ENCODE results near the gene ZNF583. TPM values are rescaled to one million over a fixed set of nuclear protein-coding genes. Genes with fewer than 3 reads are reported as not detected.

Gene ZNF583
- total RNA-seq, 4 donors from 2014 or later = 2.1 to 3.8 (median 2.6) TPM

- no peak for DNase-seq (ENCODE audit: low spot score in 2 of 2)
- intact Hi-C loops (cut with DNase I; ENCODE audit: low total_unique reads) = no loop called here
- WGBS, 2 donors = 94 to 97% methylated on average over 1 of the region's 1 CpG
- no peak overlapping the region for H3K4me3 ChIP-seq (ENCODE audit: low read depth, poor library complexity, severe bottlenecking)
- TF ChIP-seq, protein P1, sequence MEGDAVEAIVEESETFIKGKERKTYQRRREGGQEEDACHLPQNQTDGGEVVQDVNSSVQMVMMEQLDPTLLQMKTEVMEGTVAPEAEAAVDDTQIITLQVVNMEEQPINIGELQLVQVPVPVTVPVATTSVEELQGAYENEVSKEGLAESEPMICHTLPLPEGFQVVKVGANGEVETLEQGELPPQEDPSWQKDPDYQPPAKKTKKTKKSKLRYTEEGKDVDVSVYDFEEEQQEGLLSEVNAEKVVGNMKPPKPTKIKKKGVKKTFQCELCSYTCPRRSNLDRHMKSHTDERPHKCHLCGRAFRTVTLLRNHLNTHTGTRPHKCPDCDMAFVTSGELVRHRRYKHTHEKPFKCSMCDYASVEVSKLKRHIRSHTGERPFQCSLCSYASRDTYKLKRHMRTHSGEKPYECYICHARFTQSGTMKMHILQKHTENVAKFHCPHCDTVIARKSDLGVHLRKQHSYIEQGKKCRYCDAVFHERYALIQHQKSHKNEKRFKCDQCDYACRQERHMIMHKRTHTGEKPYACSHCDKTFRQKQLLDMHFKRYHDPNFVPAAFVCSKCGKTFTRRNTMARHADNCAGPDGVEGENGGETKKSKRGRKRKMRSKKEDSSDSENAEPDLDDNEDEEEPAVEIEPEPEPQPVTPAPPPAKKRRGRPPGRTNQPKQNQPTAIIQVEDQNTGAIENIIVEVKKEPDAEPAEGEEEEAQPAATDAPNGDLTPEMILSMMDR (IDR thresholded peaks at IDR 0.05) = no peak
- no peak for TF ChIP-seq POLR2A (IDR thresholded peaks at IDR 0.05)
Observed at GRCh38 chr19:56423985-56424353, 19.8 kb downstream of the ZNF583 start.

GRCh38 chr19:56441206-56441792 lies 37.2 kb downstream of the ZNF583 start:
- no peak overlapping the region for H3K4me3 ChIP-seq (ENCODE audit: low read depth, poor library complexity, severe bottlenecking)
- TF ChIP-seq, protein P1 (IDR thresholded peaks at IDR 0.05) = no peak
- TF ChIP-seq POLR2A (IDR thresholded peaks at IDR 0.05) = no peak
- no peak for DNase-seq (ENCODE audit: low spot score in 2 of 2)
- 94 to 95% methylated on average over 8 of the region's 8 CpGs for WGBS, 2 donors
- intact Hi-C loops (cut with DNase I; ENCODE audit: low total_unique reads) = no loop called here

DNA sequence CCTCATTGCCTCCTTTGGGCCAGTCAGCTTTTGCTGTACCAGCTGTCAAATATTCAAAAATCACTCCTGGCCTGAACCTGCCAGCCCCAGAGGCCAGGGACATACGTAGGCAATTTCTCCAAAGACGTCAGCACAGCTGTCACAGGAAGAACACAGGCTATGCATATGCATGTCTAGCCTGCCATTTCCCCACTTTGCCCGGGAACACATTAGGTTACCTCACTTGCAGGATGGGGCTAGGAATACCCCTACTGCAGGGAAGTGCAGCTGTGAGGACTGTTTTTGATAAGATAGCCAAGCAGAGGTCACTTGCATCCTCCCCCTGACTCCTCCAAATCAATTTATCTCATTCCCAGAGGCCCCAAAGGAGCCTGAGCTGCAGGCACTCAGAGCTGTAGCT lies 70.2 kb downstream of the ZNF583 start:
- TF ChIP-seq, protein P1 (IDR thresholded peaks at IDR 0.05) = no peak
- TF ChIP-seq POLR2A (IDR thresholded peaks at IDR 0.05) = no peak
- intact Hi-C loops (cut with DNase I; ENCODE audit: low total_unique reads) = no loop called here
- WGBS, 2 donors = 70 to 72% methylated on average over 3 of the region's 3 CpGs

GRCh38 chr19:56476093-56476492 lies 72.0 kb downstream of the ZNF583 start:
- intact Hi-C loops (cut with DNase I; ENCODE audit: low total_unique reads) = no loop called here
- 86 to 87% methylated on average over 10 of the region's 10 CpGs for WGBS, 2 donors
- no peak for TF ChIP-seq POLR2A (IDR thresholded peaks at IDR 0.05)
- TF ChIP-seq, protein P1 (IDR thresholded peaks at IDR 0.05) = no peak
- no peak overlapping the region for H3K4me3 ChIP-seq (ENCODE audit: low read depth, poor library complexity, severe bottlenecking)
- no peak for DNase-seq (ENCODE audit: low spot score in 2 of 2)

More for the DNA sequence above, 70.2 kb downstream of the ZNF583 start:
- H3K4me3 ChIP-seq (ENCODE audit: low read depth, poor library complexity, severe bottlenecking) = no peak overlapping the region
- no peak for DNase-seq (ENCODE audit: low spot score in 2 of 2)

Other genes starting within 250 kb of the ZNF583 start
- gene GALP, start 228.3 kb upstream of the ZNF583 start, total RNA-seq = not detected
- gene ZSCAN5B, start 206.5 kb upstream of the ZNF583 start, total RNA-seq = not detected
- not detected for gene ZSCAN5C, start 202.1 kb upstream of the ZNF583 start, total RNA-seq
- gene EDDM13, start 131.6 kb upstream of the ZNF583 start, total RNA-seq = 1 to 10 TPM in 3 of 4 donors, not detected in 1; 1.8 to 7.0 (median 5.7) TPM
- gene ZSCAN5A, start 89.5 kb upstream of the ZNF583 start, total RNA-seq = 1 to 10 TPM; 2.4 to 7.6 (median 4.9) TPM
- gene ZNF582, start 10.8 kb upstream of the ZNF583 start, total RNA-seq = 1 to 10 TPM; 2.9 to 5.4 (median 4.3) TPM
- gene ZNF667, start 73.0 kb downstream of the ZNF583 start, total RNA-seq = 1 to 10 TPM; 2.0 to 3.3 (median 3.0) TPM
- gene ZNF471, start 103.5 kb downstream of the ZNF583 start, total RNA-seq = 1 to 10 TPM; 1.5 to 3.2 (median 2.7) TPM
- 1 to 10 TPM; 5.3 to 7.4 (median 6.8) TPM for gene ZFP28, start 134.6 kb downstream of the ZNF583 start, total RNA-seq
- gene ZNF470, start 163.1 kb downstream of the ZNF583 start, total RNA-seq = 1 to 10 TPM; 1.3 to 2.6 (median 1.9) TPM
- gene ZNF71, start 191.0 kb downstream of the ZNF583 start, total RNA-seq = 1 to 10 TPM; 6.7 to 9.2 (median 7.2) TPM
- not detected for gene SMIM17, start 238.8 kb downstream of the ZNF583 start, total RNA-seq